PC-3 (cell line): Measurements from ENCODE around the gene RGL4. TPM values are rescaled to one million over a fixed set of nuclear protein-coding genes. Genes with fewer than 3 reads are reported as not detected.

Experiments
- ATAC-seq: fragments of 200-7000 bp; cut with Tn5 transposase; 2 replicates; pipeline ENCODE4 v1.9.1; 2020; ENCODE audit warnings: mild to moderate bottlenecking, moderate library complexity
- BruUV-seq: library from RNA; stranded (reverse); fragments of 400-500 nt; replicated peaks from 2 replicates; lab custom pipeline; 2021; lab: Mats Ljungman, UMichigan
- CTCF ChIA-PET: fragments of 300-600 bp; sonication (Branson Sonifier 250); formaldehyde crosslinking; loops from one replicate; lab custom pipeline; 2022; ENCODE audit warnings: antibody characterized with exemption; lab: Charles Lee
- POLR2A ChIA-PET: fragments of 300-600 bp; sonication (Branson Sonifier 250); formaldehyde crosslinking; loops from one replicate; lab custom pipeline; 2022; ENCODE audit warnings: antibody characterized with exemption; ENCODE audit not compliant: unreplicated experiment; lab: Charles Lee
- DNase-seq: peaks from one replicate; pipeline ENCODE4 v3.0.0-alpha.2; 2015
- H2AFZ ChIP-seq: fragments of 300-600 bp; sonication (generic); 2 replicates; pipeline ENCODE4 v1.6.0; 2016; ENCODE audit warnings: antibody characterized with exemption, low read length
- H3F3A ChIP-seq: fragments of 300-600 bp; sonication (generic); one replicate; pipeline ENCODE4 v1.6.0; 2017; ENCODE audit warnings: antibody characterized with exemption, low read length, control low read depth, mild to moderate bottlenecking; ENCODE audit not compliant: unreplicated experiment
- H3K27ac ChIP-seq: fragments of 300-600 bp; sonication (generic); 2 replicates; pipeline ENCODE4 v1.5.1; 2016; ENCODE audit warnings: mild to moderate bottlenecking, low read length
- H3K27me3 ChIP-seq: fragments of 300-600 bp; sonication (generic); 2 replicates; pipeline ENCODE4 v1.6.1; 2016; ENCODE audit warnings: low read length, mixed read lengths
- H3K36me3 ChIP-seq: fragments of 300-600 bp; sonication (generic); 2 replicates; pipeline ENCODE4 v1.6.1; 2016; ENCODE audit warnings: low read depth, mixed run types, low read length, mixed read lengths
- H3K4me1 ChIP-seq: fragments of 300-600 bp; sonication (generic); 2 replicates; pipeline ENCODE4 v1.5.1; 2016; ENCODE audit warnings: low read length; ENCODE audit not compliant: insufficient read depth
- H3K4me2 ChIP-seq: fragments of 300-600 bp; sonication (generic); 2 replicates; pipeline ENCODE4 v1.6.0; 2016; ENCODE audit warnings: low read length
- H3K4me3 ChIP-seq: fragments of 300-600 bp; sonication (generic); 2 replicates; pipeline ENCODE4 v1.5.1; 2016; ENCODE audit warnings: mild to moderate bottlenecking, low read length, mixed read lengths
- H3K79me2 ChIP-seq: fragments of 300-600 bp; sonication (generic); 2 replicates; pipeline ENCODE4 v1.6.1; 2017; ENCODE audit warnings: low read length, mixed read lengths
- H3K9ac ChIP-seq: fragments of 300-600 bp; sonication (generic); 2 replicates; pipeline ENCODE4 v1.6.0; 2016; ENCODE audit warnings: mild to moderate bottlenecking, low read length
- H3K9me2 ChIP-seq: fragments of 300-600 bp; sonication (generic); replicated peaks from 2 replicates; pipeline ENCODE4 v1.6.1; 2016; ENCODE audit warnings: mixed run types, low read length, mixed read lengths
- H3K9me3 ChIP-seq: fragments of 300-600 bp; sonication (generic); 2 replicates; pipeline ENCODE4 v1.6.1; 2016; ENCODE audit warnings: low read length, mixed read lengths
- H4K20me1 ChIP-seq: fragments of 300-600 bp; sonication (generic); 2 replicates; pipeline ENCODE4 v1.6.1; 2016; ENCODE audit warnings: low read length, mixed read lengths
- EZH2 ChIP-seq: fragments of 300-600 bp; sonication (generic); IDR thresholded peaks from one replicate; pipeline ENCODE4 v1.6.1; 2017; ENCODE audit warnings: antibody characterized with exemption, mild to moderate bottlenecking, low read length; ENCODE audit not compliant: unreplicated experiment
- EZH2phosphoT487 ChIP-seq: fragments of 300-600 bp; sonication (generic); IDR thresholded peaks from 2 replicates; pipeline ENCODE4 v1.6.1; 2018; ENCODE audit warnings: mild to moderate bottlenecking, antibody characterized with exemption, low read length, borderline replicate concordance
- intact Hi-C: fragments of 100-400 bp; cut with micrococcal nuclease; formaldehyde crosslinking; loops from 2 replicates; pipeline ENCODE4 v1.9.0; 2023
- total RNA-seq: library from RNA; depleted of rRNA; stranded (reverse); fragments of >200 nt; gene quantifications from 2 replicates; pipeline ENCODE4 v1.2.3, GENCODE V29; 2014
- TF ChIP-seq, protein P1 (sequence below): fragments of 300-600 bp; sonication (generic); conservative IDR thresholded peaks from 2 replicates; pipeline ENCODE4 v1.5.1; 2017; ENCODE audit warnings: antibody characterized with exemption, low read depth, mild to moderate bottlenecking, low read length

The RGL4 gene
- total RNA-seq, 1 experiment from 2014 or later, result not detected

DNA sequence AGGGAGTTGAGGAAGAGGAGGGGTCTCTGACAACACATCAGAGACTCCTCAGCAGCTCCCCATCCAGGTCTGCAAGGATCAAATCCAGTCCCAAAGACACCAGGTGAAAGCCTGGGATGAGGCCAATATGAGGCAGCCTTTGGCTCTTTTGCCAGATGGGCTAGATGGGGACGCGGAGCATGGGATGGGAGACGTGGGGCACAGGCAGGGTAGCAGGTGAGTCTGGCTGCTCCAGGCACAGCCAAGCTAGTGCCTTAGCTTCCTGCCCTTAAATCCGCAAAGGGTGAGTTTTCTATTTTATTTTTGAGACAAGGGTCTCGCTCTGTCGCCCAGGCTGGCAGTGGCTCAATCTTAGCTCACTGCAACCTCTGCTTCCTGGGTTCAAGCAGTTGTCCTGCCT lies 39.1 kb upstream of the RGL4 start:
- H3F3A ChIP-seq, result no peaks in the 10 kb centered on the region
- H3K4me1 ChIP-seq, result no peaks in the 10 kb centered on the region
- DNase-seq (no peak), ATAC-seq (no peak)
- intact Hi-C loops, result no loop called here
- H4K20me1 ChIP-seq, result no peaks in the 10 kb centered on the region
- TF ChIP-seq, protein P1, sequence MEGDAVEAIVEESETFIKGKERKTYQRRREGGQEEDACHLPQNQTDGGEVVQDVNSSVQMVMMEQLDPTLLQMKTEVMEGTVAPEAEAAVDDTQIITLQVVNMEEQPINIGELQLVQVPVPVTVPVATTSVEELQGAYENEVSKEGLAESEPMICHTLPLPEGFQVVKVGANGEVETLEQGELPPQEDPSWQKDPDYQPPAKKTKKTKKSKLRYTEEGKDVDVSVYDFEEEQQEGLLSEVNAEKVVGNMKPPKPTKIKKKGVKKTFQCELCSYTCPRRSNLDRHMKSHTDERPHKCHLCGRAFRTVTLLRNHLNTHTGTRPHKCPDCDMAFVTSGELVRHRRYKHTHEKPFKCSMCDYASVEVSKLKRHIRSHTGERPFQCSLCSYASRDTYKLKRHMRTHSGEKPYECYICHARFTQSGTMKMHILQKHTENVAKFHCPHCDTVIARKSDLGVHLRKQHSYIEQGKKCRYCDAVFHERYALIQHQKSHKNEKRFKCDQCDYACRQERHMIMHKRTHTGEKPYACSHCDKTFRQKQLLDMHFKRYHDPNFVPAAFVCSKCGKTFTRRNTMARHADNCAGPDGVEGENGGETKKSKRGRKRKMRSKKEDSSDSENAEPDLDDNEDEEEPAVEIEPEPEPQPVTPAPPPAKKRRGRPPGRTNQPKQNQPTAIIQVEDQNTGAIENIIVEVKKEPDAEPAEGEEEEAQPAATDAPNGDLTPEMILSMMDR, result no peak
- TF ChIP-seq EZH2 (no peak), EZH2phosphoT487 (no peak)
- POLR2A ChIA-PET, result no interaction called here
- CTCF ChIA-PET, result no interaction called here
- H2AFZ ChIP-seq, result no peak overlapping the region
- H3K27ac ChIP-seq, result no peak overlapping the region
- no peaks in the 10 kb centered on the region for H3K9me3 ChIP-seq
- H3K79me2 ChIP-seq, result no peaks in the 10 kb centered on the region
- H3K27me3 ChIP-seq, result no peaks in the 10 kb centered on the region
- no peaks in the 10 kb centered on the region for H3K36me3 ChIP-seq
- H3K9me2 ChIP-seq, result no peaks in the 10 kb centered on the region
- BruUV-seq, result no TSS peak
- no peak overlapping the region for H3K4me3 ChIP-seq
- H3K9ac ChIP-seq, result no peak overlapping the region
- H3K4me2 ChIP-seq, result no peak overlapping the region

- ChIA-PET POLR2A (no interaction called here), CTCF (no interaction called here)
- Histone ChIP-seq H3K4me2 (no peak overlapping the region), H3K27ac (no peak overlapping the region), H3K27me3 (no peaks in the 10 kb centered on the region), H3K4me3 (no peak overlapping the region), H3K79me2 (no peaks in the 10 kb centered on the region), H3K9ac (no peak overlapping the region), H4K20me1 (no peaks in the 10 kb centered on the region), H3F3A (no peaks in the 10 kb centered on the region), H3K9me2 (no peaks in the 10 kb centered on the region), H3K36me3 (no peaks in the 10 kb centered on the region), H3K4me1 (no peaks in the 10 kb centered on the region), H2AFZ (no peak overlapping the region), H3K9me3 (no peaks in the 10 kb centered on the region)
- TF ChIP-seq, protein P1, result no peak
- TF ChIP-seq EZH2 (no peak), EZH2phosphoT487 (no peak)
- intact Hi-C loops, result no loop called here
- DNase-seq (no peak), ATAC-seq (no peak)
- no TSS peak for BruUV-seq
Observed at GRCh38 chr22:23652286-23652685, 38.5 kb upstream of the RGL4 start.

DNA sequence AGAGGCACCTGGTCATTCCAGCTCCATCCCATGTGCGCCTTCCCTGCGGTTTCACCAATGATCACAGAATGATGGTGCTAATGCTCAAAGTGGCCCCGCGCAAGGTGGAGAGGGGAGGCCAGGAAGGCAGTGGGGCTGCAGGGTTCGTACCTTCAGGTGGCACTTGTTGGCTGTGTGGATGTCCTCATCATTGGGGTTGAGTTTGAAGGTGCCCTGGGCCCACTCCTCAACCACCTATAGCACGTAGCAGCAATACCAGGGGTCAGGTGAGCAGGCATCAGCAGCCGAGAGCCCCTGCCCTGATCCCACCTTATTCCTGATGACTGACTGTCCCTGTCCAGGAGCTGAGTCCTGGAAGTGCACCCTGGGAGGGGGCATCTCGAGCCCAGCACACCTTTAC lies 38.1 kb upstream of the RGL4 start:
- no peak for ATAC-seq
- Histone ChIP-seq H3K9ac (no peak overlapping the region), H3K4me3 (no peak overlapping the region), H3F3A (no peaks in the 10 kb centered on the region), H3K27me3 (no peaks in the 10 kb centered on the region), H3K9me3 (no peaks in the 10 kb centered on the region), H3K36me3 (no peaks in the 10 kb centered on the region), H2AFZ (no peak overlapping the region), H3K27ac (no peak overlapping the region), H3K4me2 (no peak overlapping the region), H3K79me2 (no peaks in the 10 kb centered on the region), H3K4me1 (no peaks in the 10 kb centered on the region), H3K9me2 (no peaks in the 10 kb centered on the region), H4K20me1 (no peaks in the 10 kb centered on the region)
- intact Hi-C loops, result no loop called here
- POLR2A ChIA-PET, result no interaction called here
- CTCF ChIA-PET, result no interaction called here
- TF ChIP-seq, protein P1, result no peak
- TF ChIP-seq EZH2 (no peak), EZH2phosphoT487 (no peak)
- no TSS peak for BruUV-seq
- DNase-seq, result no peak
